ENCODE results near the gene NCOR2.

NCOR2 gene

GRCh38 chr12:124566997-124567672 lies at the start of gene NCOR2:
Gene NCOR2, minus strand, starts transcription at chr12:124567612. Its CDS starts 72,361 bp downstream, at chr12:124495251.
- DNase-seq (ENCODE audit: insufficient read length, low spot score) (peak; percentile 69), FAIRE-seq (no peak)

- DNase-seq (ENCODE audit: insufficient read length, low spot score) (no peak), FAIRE-seq (no peak)
Observed at GRCh38 chr12:124616394-124617221, 49.2 kb upstream of the NCOR2 start.

- FAIRE-seq (no peak), DNase-seq (ENCODE audit: insufficient read length, low spot score) (no peak)
Observed at GRCh38 chr12:124614512-124615292, 47.3 kb upstream of the NCOR2 start.

DNA sequence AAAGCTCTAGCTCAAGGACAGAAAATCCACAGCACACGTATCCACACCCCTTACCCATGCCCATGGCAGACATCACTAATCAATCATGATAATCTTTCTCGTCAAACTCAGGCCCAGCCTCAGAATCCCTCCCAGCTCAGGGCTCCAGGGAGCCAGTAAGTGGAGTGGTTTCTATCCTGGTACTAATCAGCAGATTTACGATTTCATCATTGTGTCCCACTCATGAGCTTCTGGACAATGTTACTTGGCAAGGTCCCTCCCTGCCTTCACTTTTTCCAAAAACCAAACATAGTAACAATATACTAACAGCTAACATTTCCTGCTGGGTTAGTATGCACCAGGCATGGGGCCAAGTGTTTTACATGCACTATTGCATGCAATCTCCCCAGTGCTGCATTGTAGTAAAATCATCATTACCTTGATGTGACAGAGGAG lies 45.8 kb upstream of the NCOR2 start:
- DNase-seq (ENCODE audit: insufficient read length, low spot score): no peak
- FAIRE-seq: no peak

DNA sequence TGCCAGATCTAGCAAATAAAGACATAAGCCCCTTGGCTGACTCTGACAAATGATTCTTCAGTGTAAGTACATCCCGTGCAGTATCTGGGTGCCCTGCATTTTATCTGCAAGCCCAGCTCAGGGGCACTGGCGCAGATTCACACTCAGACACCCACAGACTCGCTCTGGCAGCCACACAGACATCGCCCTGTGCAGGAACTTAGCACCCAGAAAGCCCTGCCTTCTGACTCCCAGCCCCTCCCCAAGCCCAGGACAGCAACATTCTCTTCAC lies 44.9 kb upstream of the NCOR2 start:
- DNase-seq (ENCODE audit: insufficient read length, low spot score) (no peak), FAIRE-seq (no peak)

DNA sequence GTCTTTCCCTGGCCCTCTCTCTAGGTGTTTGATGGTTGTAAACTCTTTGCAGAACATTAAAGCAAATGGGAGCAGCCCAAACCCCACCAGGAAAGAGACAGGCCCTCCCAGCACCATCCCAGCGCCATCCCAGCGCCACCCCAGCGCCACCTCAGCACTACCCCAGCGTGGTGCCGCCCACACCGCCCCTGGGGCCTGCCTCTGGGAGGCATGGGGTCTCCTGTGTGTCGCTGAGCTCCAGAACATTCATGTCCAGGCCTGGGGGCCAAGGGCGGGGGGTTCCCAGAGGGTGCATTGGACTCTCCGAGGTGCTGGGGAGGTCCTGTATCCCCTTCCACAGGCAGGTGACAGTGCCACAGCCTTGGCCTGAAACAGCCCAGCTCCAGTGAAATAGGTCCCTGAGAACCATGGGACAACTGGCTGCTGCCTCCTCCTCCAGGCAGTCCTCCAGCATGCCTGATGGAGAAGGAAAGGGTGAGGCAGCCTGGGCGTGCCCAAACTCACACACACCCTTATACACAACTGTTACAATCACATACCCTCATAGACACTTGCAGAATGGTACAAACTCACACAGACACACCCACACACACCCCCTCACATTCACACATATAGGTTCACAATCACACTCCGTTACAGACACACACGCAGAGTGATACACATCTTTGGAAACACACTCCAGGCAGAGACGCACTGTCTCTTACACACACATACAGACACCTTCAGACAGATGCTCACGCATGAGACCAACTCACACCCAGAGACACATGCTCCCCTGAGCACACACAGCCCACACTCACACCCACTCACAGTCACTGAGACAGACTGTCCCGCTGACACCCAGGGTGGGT lies 44.4 kb upstream of the NCOR2 start:
- DNase-seq (ENCODE audit: insufficient read length, low spot score): no peak
- FAIRE-seq: no peak

DNA sequence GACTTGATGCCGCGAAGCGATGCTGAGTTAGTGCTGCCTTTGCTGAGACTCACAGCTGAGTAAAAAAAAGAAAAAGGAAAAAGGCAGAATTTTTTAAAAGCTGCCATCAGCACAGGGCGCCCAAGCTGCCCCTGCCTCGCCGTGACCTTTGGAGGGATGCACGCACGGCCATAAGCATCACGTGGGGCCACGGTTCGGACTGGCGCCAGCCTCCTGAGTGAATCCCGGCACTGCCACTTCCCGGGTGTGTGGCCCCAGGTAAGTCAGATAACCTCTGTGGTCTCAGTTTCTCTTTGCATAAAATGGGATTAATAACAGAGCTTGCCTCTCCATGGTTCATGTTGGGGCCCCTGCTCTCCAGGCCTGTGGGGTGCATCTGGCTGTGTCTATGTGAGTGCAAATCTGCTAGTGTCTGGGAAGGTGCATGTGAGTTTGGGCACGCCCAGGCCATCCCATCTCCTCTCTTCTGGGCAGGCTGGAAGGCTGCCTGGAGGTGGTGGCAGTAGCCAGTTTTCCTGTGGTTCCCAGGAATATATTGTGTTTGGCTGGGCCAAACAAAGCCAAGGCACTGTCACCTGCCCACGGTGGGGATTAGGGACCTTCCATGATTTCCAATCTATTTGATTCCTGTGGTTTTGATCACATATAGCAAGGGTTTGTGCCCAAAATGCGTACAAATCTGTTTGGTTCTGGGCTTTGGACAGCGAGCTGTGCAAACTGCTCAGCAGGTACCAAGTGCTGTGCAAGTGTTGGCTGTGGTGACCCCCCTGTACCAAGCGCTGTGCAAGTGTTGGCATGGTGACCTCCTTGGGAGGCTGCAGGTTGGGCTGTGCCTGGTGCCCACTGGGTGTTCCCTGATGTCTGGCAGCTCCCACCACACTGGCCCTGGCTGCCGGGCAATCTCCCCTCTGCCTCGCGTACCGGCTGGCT lies 43.5 kb upstream of the NCOR2 start:
- FAIRE-seq: no peak
- no peak for DNase-seq (ENCODE audit: insufficient read length, low spot score)

DNA sequence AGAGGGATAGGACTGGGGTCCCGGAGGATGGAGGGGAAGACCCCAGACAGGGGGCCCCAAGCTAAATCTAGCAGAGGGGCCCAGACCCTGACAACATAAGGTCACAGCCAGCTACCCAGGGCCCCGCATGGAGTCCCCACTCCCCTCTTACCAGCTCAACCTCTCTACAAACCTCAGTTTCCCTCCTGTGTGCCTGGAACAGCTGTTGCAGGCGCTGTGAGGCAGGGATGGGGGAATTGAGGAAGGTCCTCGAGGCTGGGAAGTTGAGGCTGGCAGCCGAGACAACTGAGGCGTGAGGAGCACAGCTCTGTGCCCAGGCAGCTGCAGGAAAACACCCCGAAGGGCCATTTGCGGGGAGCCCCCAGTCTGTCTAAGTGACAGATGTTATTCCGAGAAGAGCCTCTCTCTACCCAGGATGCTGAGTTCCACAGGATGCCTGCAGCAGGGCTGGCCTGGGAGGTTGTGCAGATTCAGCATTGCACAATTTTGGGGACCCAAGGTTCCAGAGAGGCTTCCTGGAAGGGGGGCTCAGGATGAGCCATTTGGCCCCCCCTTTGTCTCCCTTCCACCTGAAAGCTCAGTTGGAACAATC lies 42.7 kb upstream of the NCOR2 start:
- no peak for FAIRE-seq
- DNase-seq (ENCODE audit: insufficient read length, low spot score): no peak

- DNase-seq (ENCODE audit: insufficient read length, low spot score) (peak; percentile 78), FAIRE-seq (peak; percentile 80)
Observed at GRCh38 chr12:124609041-124609989, 41.9 kb upstream of the NCOR2 start.

GRCh38 chr12:124608450-124608870 lies 41.0 kb upstream of the NCOR2 start:
- peak; percentile 64 for FAIRE-seq

GRCh38 chr12:124607681-124608425 lies 40.4 kb upstream of the NCOR2 start:
- no peak for FAIRE-seq

More at GRCh38 chr12:124608450-124608870, 41.0 kb upstream of the NCOR2 start:
- no peak for DNase-seq (ENCODE audit: insufficient read length, low spot score)

GRCh38 chr12:124605883-124606774 lies 38.7 kb upstream of the NCOR2 start:
- DNase-seq (ENCODE audit: insufficient read length, low spot score) (no peak), FAIRE-seq (no peak)

More at GRCh38 chr12:124607681-124608425, 40.4 kb upstream of the NCOR2 start:
- no peak for DNase-seq (ENCODE audit: insufficient read length, low spot score)

DNA sequence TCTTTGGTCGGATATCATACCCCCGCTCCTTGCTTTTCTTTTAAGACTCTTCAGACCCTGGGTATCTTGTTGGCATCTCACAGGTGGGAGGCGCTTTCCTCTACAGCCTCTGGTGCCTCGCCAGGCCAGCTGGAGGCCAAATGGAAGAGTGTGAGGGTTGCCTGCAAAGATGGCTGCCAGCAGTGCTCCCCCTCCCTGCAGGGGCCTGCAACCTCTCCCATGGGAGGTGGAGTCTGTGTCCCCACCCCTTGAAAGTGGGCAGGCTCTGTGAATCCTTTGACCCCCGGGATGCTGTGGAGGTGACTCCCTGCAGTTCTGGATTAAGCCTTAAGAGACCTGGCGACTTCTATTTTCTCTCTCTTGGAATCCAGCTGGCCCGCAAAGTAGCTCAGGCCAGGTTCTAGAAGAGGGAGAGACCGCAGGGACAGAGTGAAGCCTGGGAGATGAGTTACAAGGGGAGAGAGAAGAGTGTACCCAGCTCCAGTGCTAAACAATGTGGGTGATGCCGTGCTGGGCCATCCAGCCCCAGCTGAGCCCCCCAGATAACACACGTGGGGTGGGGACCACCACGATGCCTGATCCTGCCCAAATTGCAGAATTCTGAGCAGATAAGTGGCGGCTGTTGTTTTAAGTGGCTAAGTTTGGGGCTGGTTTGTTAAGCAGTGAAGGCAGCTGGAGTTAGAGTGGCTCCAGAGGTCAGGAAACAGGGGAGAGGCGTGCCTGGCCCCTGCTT lies 37.9 kb upstream of the NCOR2 start:
- DNase-seq (ENCODE audit: insufficient read length, low spot score): no peak
- FAIRE-seq: no peak

DNA sequence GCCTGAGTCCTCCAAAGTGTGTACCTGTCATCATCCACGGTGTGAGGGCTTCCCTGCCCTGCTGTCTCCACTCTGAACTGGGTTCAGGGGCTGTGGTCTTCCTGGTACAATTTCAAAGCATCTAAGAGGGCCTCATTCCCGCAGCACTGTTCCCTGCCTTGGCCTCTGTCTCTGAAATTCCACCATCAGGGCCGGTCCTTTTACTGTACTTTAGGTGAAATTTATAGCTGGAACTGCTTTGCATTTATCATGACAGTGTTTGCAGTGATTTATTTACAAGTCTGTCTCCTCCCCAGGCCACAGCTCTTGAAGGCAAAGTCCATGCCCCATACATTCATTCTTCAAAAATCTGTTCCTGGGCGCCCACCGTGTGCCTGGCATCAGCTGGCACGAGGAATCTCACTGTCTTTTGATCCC lies 36.9 kb upstream of the NCOR2 start:
- DNase-seq (ENCODE audit: insufficient read length, low spot score): no peak
- FAIRE-seq: no peak

GRCh38 chr12:124603831-124604251 lies 36.4 kb upstream of the NCOR2 start:
- no peak for DNase-seq (ENCODE audit: insufficient read length, low spot score)
- no peak for FAIRE-seq
